H1 (cell line): ENCODE data around the gene NAPA. TPM values are rescaled to one million over a fixed set of nuclear protein-coding genes. Genes with fewer than 3 reads are reported as not detected.
A peak's percentile ranks its signal among the peaks of the same experiment; 100 is the strongest.

Experiments
- ASH2L ChIP-seq: fragments of 200-600, 300-600 bp; sonication (generic); IDR thresholded peaks from one replicate; pipeline ENCODE4 v1.7.1; 2017; ENCODE audit warnings: low read length
- CEBPB ChIP-seq: IDR thresholded peaks from 2 replicates; pipeline ENCODE4 v1.6.1; 2012; ENCODE audit warnings: low read depth, low read length
- CREB1 ChIP-seq: IDR thresholded peaks from 2 replicates; pipeline ENCODE4 v1.6.1; 2012; ENCODE audit warnings: inconsistent platforms
- CTCF ChIP-seq, 3 experiments: IDR thresholded peaks; 1 replicate in 2 of 3; 2 replicates in 1 of 3; pipeline versions ENCODE4 v1.5.1 to v1.6.1; 2011; ENCODE audit warnings: low read length in 3 of 3, mild to moderate bottlenecking in 3 of 3, inconsistent platforms in 2 of 3, low read depth in 1 of 3, moderate library complexity in 1 of 3; ENCODE audit not compliant: insufficient read depth in 1 of 3; ENCODE audit errors: control extremely low read depth in 1 of 3
- E2F6 ChIP-seq: IDR thresholded peaks from 2 replicates; pipeline ENCODE4 v1.6.1; 2012; ENCODE audit warnings: inconsistent platforms
- EGR1 ChIP-seq: IDR thresholded peaks from 2 replicates; pipeline ENCODE4 v1.6.1; 2011; ENCODE audit warnings: low read depth, low read length, borderline replicate concordance
- FOSL1 ChIP-seq: IDR thresholded peaks from 2 replicates; pipeline ENCODE4 v1.6.1; 2011; ENCODE audit warnings: mild to moderate bottlenecking, low read depth, low read length, moderate library complexity; ENCODE audit not compliant: insufficient read depth
- HDAC2 ChIP-seq, 2 experiments: fragments of 300-600 bp in 1 of 2; sonication (generic) in 1 of 2; IDR thresholded peaks; 2 replicates each; pipeline ENCODE4 v1.6.1; 2011 to 2012; ENCODE audit warnings: low read depth in 2 of 2, low read length in 2 of 2, mild to moderate bottlenecking in 2 of 2, moderate library complexity in 2 of 2, borderline replicate concordance in 1 of 2, inconsistent platforms in 1 of 2
- HDAC6 ChIP-seq: IDR thresholded peaks from one replicate; pipeline ENCODE4 v1.7.1; 2012; ENCODE audit warnings: low read depth, mild to moderate bottlenecking, inconsistent platforms, low read length, moderate library complexity
- KDM4A ChIP-seq: IDR thresholded peaks from one replicate; pipeline ENCODE4 v1.7.1; 2012; ENCODE audit warnings: low read depth, mild to moderate bottlenecking, moderate library complexity, low read length, inconsistent platforms; ENCODE audit not compliant: severe bottlenecking
- RNF2 ChIP-seq: fragments of 200-900, 300-1000 bp; sonication (generic); IDR thresholded peaks from 2 replicates; pipeline ENCODE4 v1.7.1; 2016; ENCODE audit warnings: borderline replicate concordance, low read depth, mild to moderate bottlenecking, antibody characterized with exemption, low read length; ENCODE audit not compliant: poor library complexity, severe bottlenecking; ENCODE audit errors: missing control alignments
- SIN3A ChIP-seq, 2 experiments: IDR thresholded peaks in 1 of 2; conservative IDR thresholded peaks in 1 of 2; 2 replicates each; pipeline ENCODE4 v1.6.1; 2011 to 2012; ENCODE audit warnings: low read length in 2 of 2, improper control_type of control experiment in 1 of 2, low read depth in 1 of 2, mild to moderate bottlenecking in 1 of 2
- SRF ChIP-seq: IDR thresholded peaks from 2 replicates; pipeline ENCODE4 v1.6.1; 2011; ENCODE audit warnings: mild to moderate bottlenecking, low read depth, low read length, moderate library complexity
- TBP ChIP-seq: IDR thresholded peaks from 2 replicates; pipeline ENCODE4 v1.6.1; 2011; ENCODE audit warnings: low read depth, low read length, improper control_type of control experiment
- TCF12 ChIP-seq: IDR thresholded peaks from 2 replicates; pipeline ENCODE4 v1.6.1; 2011; ENCODE audit warnings: low read depth, mild to moderate bottlenecking, low read length
- ZNF274 ChIP-seq: IDR thresholded peaks from 2 replicates; pipeline ENCODE4 v1.7.0; 2012; ENCODE audit warnings: low read length, borderline replicate concordance; ENCODE audit errors: extremely low read depth
- polyA plus RNA-seq, 7 experiments: library from polyadenylated mRNA; depleted of rRNA in 3 of 7; stranded (reverse) in 5 of 7; unstranded in 2 of 7; fragments of >200 nt in 5 of 7; fragments of 200-250 nt in 2 of 7; gene quantifications; 1 replicate in 5 of 7; 2 replicates in 1 of 7; 4 replicates in 1 of 7; pipeline versions ENCODE4 v1.2.1 to v1.2.3, GENCODE V29; 2011 to 2013; ENCODE audit warnings: missing spikeins in 2 of 7, mixed read lengths in 2 of 7
- total RNA-seq: library from RNA; stranded (reverse); fragmentation: NEBNext Ultra II Directional; extraction: Animal tissue kit (Norgen Biotek cat#: 25700); gene quantifications from 2 replicates; pipeline ENCODE4 v1.2.1, GENCODE V29; 2021
- TF ChIP-seq, protein P1 (sequence below): IDR thresholded peaks from 2 replicates; pipeline ENCODE4 v1.6.1; 2011; ENCODE audit warnings: low read length, improper control_type of control experiment

Gene NAPA
- total and polyA plus RNA-seq, 2 of the 8 experiments (the other 6 are each of a cell fraction or from before 2014, with no cell fraction given), result 58.5 to 78.2 TPM

DNA sequence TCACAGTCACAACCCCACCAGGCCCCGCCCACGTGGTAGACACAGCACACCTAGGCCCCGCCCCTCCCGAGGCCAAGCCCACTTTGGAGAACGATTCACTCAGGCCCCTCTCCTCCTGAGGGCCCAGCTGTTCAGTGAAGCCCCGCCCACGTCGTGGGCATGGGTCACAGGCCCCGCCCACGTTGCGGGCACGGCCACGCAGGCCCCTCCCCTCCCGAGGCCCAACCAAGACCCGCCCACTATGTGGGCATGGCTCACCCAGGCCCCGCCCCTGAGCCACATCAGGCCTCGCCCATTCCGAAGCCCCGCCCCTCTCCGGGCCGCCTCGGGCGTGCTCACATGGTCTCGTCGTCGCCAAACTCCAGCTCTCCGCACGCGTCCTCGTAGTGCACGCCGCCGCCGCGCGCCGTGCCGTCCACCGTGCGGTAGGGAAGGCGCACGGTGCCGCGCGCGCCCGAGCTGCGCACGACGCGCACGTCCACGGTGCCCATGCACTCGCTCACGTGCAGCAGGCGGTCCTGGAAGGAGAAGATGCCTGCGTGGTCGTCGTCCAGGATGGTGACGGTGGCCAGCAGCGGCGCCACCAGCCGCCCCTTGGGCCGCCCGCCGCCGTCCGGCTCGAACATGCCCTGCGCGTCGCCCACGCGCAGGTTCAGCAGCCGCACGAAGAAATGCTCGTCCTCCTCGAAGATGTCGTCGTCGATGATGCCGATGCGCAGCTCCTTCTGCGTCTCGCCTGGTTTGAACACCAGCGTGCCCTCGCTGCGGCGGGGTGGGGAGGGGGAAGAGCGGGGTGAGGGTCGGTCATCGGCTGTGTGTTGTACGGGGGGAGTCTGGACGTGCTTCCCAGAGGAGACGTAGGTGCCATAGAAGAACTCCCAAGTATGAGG is 67.1 kb downstream of the NAPA start (continued):
- TF ChIP-seq TCF12, result no peak
- no peak for TF ChIP-seq HDAC6
- peak; percentile 91 for TF ChIP-seq KDM4A
- TF ChIP-seq HDAC2 (IDR thresholded peaks at IDR 0.05; ENCODE audit: borderline replicate concordance in 1 of 2, low read depth in 2 of 2, low read length in 2 of 2), result peak; percentile 57 to 79; a peak in 2 of 4 replicates
- TF ChIP-seq CEBPB, result no peak
- no peak; the same call in 1 of the 2 replicates for TF ChIP-seq TBP
- peak in 1 of 3 experiments; percentile 0; a peak in 1 of 4 replicates for TF ChIP-seq CTCF (IDR thresholded peaks at IDR 0.05; ENCODE audit: control extremely low read depth in 1 of 3, insufficient read depth in 1 of 3, low read depth in 1 of 3, low read length in 3 of 3)
- TF ChIP-seq, protein P1, sequence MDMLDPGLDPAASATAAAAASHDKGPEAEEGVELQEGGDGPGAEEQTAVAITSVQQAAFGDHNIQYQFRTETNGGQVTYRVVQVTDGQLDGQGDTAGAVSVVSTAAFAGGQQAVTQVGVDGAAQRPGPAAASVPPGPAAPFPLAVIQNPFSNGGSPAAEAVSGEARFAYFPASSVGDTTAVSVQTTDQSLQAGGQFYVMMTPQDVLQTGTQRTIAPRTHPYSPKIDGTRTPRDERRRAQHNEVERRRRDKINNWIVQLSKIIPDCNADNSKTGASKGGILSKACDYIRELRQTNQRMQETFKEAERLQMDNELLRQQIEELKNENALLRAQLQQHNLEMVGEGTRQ, result peak; percentile 36; the same call in 1 of the 2 replicates
- no peak for TF ChIP-seq FOSL1
- TF ChIP-seq SIN3A (conservative IDR thresholded peaks at IDR 0.05 in 1 of 2, IDR thresholded peaks at IDR 0.05 in 1 of 2; ENCODE audit: low read depth in 1 of 2, low read length in 2 of 2), result 0 out of 4 replicates have a peak, but pooled peaks of 1 of the 2 experiments have one; percentile 14
- TF ChIP-seq ASH2L, result peak; percentile 72
- peak; percentile 51 for TF ChIP-seq CREB1
- TF ChIP-seq ZNF274, result no peak
- peak; percentile 78 for TF ChIP-seq RNF2
- TF ChIP-seq E2F6, result peak; percentile 97
- no peak for TF ChIP-seq SRF
- 0 out of 2 replicates have a peak, but pooled peaks have one; percentile 38 for TF ChIP-seq EGR1
